22Rv1 (cell line): ENCODE measurements around the gene WDR53.

Source experiments
- ZFX ChIP-seq: fragments of 450-650 bp; IDR thresholded peaks from 2 replicates; pipeline ENCODE4 v1.6.1; 2017; ENCODE audit warnings: antibody characterized with exemption, borderline replicate concordance
- TF ChIP-seq, protein P1 (sequence below): fragments of 450-650 bp; IDR thresholded peaks from 2 replicates; pipeline ENCODE4 v1.5.1; 2017; ENCODE audit warnings: mild to moderate bottlenecking

DNA sequence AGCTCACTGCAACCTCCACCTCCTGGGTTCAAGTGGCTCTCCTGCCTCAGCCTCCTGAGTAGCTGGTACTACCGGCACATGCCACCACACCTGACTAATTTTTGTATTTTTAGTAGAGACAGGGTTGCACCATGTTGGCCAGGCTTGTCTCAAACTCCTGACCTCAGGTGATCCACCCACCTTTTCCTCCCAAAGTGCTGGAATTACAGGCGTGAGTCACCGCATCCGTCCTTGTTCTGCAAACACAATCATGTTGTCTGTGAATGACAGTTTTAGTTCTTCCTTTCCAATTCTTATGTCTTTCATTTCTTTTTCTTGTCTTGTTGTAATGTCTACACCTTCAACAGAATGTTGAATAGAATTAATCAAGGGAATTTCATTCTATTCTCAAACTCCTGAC lies 36.9 kb downstream of the WDR53 start:
- TF ChIP-seq, protein P1, sequence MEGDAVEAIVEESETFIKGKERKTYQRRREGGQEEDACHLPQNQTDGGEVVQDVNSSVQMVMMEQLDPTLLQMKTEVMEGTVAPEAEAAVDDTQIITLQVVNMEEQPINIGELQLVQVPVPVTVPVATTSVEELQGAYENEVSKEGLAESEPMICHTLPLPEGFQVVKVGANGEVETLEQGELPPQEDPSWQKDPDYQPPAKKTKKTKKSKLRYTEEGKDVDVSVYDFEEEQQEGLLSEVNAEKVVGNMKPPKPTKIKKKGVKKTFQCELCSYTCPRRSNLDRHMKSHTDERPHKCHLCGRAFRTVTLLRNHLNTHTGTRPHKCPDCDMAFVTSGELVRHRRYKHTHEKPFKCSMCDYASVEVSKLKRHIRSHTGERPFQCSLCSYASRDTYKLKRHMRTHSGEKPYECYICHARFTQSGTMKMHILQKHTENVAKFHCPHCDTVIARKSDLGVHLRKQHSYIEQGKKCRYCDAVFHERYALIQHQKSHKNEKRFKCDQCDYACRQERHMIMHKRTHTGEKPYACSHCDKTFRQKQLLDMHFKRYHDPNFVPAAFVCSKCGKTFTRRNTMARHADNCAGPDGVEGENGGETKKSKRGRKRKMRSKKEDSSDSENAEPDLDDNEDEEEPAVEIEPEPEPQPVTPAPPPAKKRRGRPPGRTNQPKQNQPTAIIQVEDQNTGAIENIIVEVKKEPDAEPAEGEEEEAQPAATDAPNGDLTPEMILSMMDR: no peak
- no peak for TF ChIP-seq ZFX
